K562 (cell line): ENCODE data around the gene HELZ.

Experiments
- CTCF ChIP-seq, 3 experiments: IDR thresholded peaks in 2 of 3; conservative IDR thresholded peaks in 1 of 3; 2 replicates each; pipeline ENCODE4 v1.5.1; 2011 to 2012; ENCODE audit warnings: low read length in 3 of 3, mild to moderate bottlenecking in 3 of 3, control low read depth in 2 of 3, improper control_type of control experiment in 1 of 3, inconsistent platforms in 1 of 3, low read depth in 1 of 3, mixed read lengths in 1 of 3, moderate library complexity in 1 of 3; ENCODE audit not compliant: insufficient read depth in 2 of 3
- DPF2 ChIP-seq: fragments of 450-650 bp; IDR thresholded peaks from 2 replicates; pipeline ENCODE4 v1.6.1; 2016
- MXD1 ChIP-seq: fragments of 250-450 bp; sonication (Bioruptor Pico); IDR thresholded peaks from 2 replicates; pipeline ENCODE4 v1.8.0; 2021; ENCODE audit warnings: borderline replicate concordance, mild to moderate bottlenecking, moderate library complexity; ENCODE audit not compliant: poor library complexity, severe bottlenecking
- MYBL2 ChIP-seq, 2 experiments: fragments of 450-650 bp in 1 of 2; sonication (generic) in 1 of 2; formaldehyde crosslinking in 1 of 2; IDR thresholded peaks; 2 replicates each; pipeline versions ENCODE4 v1.6.1 to v1.8.1; 2017 to 2022; ENCODE audit warnings: borderline replicate concordance in 1 of 2, inconsistent platforms in 1 of 2, low read depth in 1 of 2, mild to moderate bottlenecking in 1 of 2, missing genetic modification reagents in 1 of 2, moderate library complexity in 1 of 2
- NBN ChIP-seq: fragments of 450-650 bp; IDR thresholded peaks from 2 replicates; pipeline ENCODE4 v1.6.1; 2016; ENCODE audit warnings: low read depth, mild to moderate bottlenecking
- NR2C2 ChIP-seq, 2 experiments: fragments of 200-800 bp in 1 of 2; sonication (Bioruptor generic) in 1 of 2; sonication (generic) in 1 of 2; formaldehyde crosslinking in 1 of 2; IDR thresholded peaks; 2 replicates each; pipeline versions ENCODE4 v1.6.1 to v1.8.0; 2016 to 2022; ENCODE audit warnings: mild to moderate bottlenecking in 1 of 2, missing compliant biosample characterization in 1 of 2, missing genetic modification characterization in 1 of 2, missing genetic modification reagents in 1 of 2
- POLR2A ChIP-seq: fragments of 450-650 bp; conservative IDR thresholded peaks from 2 replicates; pipeline ENCODE4 v1.6.1; 2016
- RREB1 ChIP-seq: fragments of 250-450 bp; sonication (Bioruptor Pico); IDR thresholded peaks from 2 replicates; pipeline ENCODE4 v1.4.0; 2020
- UBTF ChIP-seq, 2 experiments: IDR thresholded peaks; 2 replicates each; pipeline ENCODE4 v1.6.1; 2012; ENCODE audit warnings: improper control_type of control experiment in 2 of 2, low read depth in 2 of 2, low read length in 2 of 2, borderline replicate concordance in 1 of 2
- ZHX1 ChIP-seq: fragments of 150-350 bp; conservative IDR thresholded peaks from 2 replicates; pipeline ENCODE4 v1.6.1; 2014; ENCODE audit warnings: low read length
- ZNF124 ChIP-seq: sonication (generic); formaldehyde crosslinking; IDR thresholded peaks from 2 replicates; pipeline ENCODE4 v1.8.1; 2022; ENCODE audit warnings: missing genetic modification reagents
- ZNF253 ChIP-seq: fragments of 250-450 bp; sonication (Bioruptor Pico); conservative IDR thresholded peaks from 2 replicates; pipeline ENCODE4 v1.6.1; 2021; ENCODE audit warnings: mild to moderate bottlenecking
- ZNF274 ChIP-seq: IDR thresholded peaks from 2 replicates; pipeline ENCODE4 v1.6.1; 2011; ENCODE audit warnings: low read depth, mild to moderate bottlenecking, low read length, moderate library complexity, borderline replicate concordance
- ZNF354B ChIP-seq: fragments of 250-450 bp; sonication (Bioruptor Pico); IDR thresholded peaks from 2 replicates; pipeline ENCODE4 v1.4.0; 2020

- TF ChIP-seq CTCF (IDR thresholded peaks at IDR 0.05 in 2 of 3, conservative IDR thresholded peaks at IDR 0.05 in 1 of 3; ENCODE audit: insufficient read depth in 2 of 3, low read depth in 1 of 3, low read length in 3 of 3): no peak
- no peak for TF ChIP-seq ZNF274
- no peak for TF ChIP-seq ZNF124 (CRISPR knock-in tag)
- no peak for TF ChIP-seq MXD1 (CRISPR knock-in tag)
- no peak for TF ChIP-seq DPF2
- TF ChIP-seq RREB1 (CRISPR knock-in tag): no peak
- TF ChIP-seq MYBL2 (IDR thresholded peaks at IDR 0.05; ENCODE audit: low read depth): no peak
- TF ChIP-seq MYBL2 (CRISPR knock-in tag; IDR thresholded peaks at IDR 0.05; ENCODE audit: borderline replicate concordance): no peak
- TF ChIP-seq ZNF354B (CRISPR knock-in tag): no peak
- no peak for TF ChIP-seq POLR2A
- no peak for TF ChIP-seq ZHX1
- no peak for TF ChIP-seq NR2C2 (CRISPR knock-in tag; IDR thresholded peaks at IDR 0.05)
- no peak for TF ChIP-seq NR2C2 (tag; IDR thresholded peaks at IDR 0.05)
- TF ChIP-seq ZNF253: no peak
- no peak for TF ChIP-seq UBTF (IDR thresholded peaks at IDR 0.05; ENCODE audit: borderline replicate concordance in 1 of 2, low read depth in 2 of 2, low read length in 2 of 2)
- TF ChIP-seq NBN: no peak
These were observed 178.3 kb downstream of the HELZ start for GRCh38 chr17:67066717-67067116.
